Testis (tissue), 2 donors: ENCODE data around the gene OR2S2.
"Not testable (repeated sequence)": the region's sequence is repeated elsewhere in the genome, so short reads cannot be mapped to it uniquely, and the experiment has no call there.

Experiments
- POLR2A ChIP-seq: fragments of 450-650 bp; IDR thresholded peaks from one replicate; pipeline ENCODE4 v1.6.1; 2017; ENCODE audit warnings: antibody characterized with exemption, mild to moderate bottlenecking, moderate library complexity
- TF ChIP-seq, protein P1 (sequence below), 3 experiments: fragments of 450-650 bp in 2 of 3; fragments of 200-600 bp in 1 of 3; sonication (generic) in 1 of 3; IDR thresholded peaks; one replicate each; pipeline ENCODE4 v1.5.1; 2016 to 2019; ENCODE audit warnings: antibody characterized with exemption in 3 of 3, mild to moderate bottlenecking in 2 of 3, moderate library complexity in 1 of 3

DNA sequence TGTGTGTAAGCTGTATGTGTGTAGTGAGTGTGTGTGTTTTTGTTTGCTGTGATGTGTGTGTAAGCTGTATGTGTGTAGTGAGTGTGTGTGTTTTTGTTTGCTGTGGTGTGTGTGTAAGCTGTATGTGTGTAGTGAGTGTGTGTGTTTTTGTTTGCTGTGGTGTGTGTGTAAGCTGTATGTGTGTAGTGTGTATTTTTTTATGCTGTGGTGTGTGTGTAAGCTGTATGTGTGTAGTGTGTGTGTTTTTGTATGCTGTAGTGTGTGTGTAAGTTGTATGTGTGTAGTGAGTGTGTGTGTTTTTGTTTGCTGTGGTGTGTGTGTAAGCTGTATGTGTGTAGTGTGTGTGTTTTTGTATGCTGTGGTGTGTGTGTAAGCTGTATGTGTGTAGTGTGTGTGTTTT is 44.5 kb downstream of the OR2S2 start:
- TF ChIP-seq, protein P1, sequence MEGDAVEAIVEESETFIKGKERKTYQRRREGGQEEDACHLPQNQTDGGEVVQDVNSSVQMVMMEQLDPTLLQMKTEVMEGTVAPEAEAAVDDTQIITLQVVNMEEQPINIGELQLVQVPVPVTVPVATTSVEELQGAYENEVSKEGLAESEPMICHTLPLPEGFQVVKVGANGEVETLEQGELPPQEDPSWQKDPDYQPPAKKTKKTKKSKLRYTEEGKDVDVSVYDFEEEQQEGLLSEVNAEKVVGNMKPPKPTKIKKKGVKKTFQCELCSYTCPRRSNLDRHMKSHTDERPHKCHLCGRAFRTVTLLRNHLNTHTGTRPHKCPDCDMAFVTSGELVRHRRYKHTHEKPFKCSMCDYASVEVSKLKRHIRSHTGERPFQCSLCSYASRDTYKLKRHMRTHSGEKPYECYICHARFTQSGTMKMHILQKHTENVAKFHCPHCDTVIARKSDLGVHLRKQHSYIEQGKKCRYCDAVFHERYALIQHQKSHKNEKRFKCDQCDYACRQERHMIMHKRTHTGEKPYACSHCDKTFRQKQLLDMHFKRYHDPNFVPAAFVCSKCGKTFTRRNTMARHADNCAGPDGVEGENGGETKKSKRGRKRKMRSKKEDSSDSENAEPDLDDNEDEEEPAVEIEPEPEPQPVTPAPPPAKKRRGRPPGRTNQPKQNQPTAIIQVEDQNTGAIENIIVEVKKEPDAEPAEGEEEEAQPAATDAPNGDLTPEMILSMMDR (IDR thresholded peaks at IDR 0.05): not testable (repeated sequence)
- TF ChIP-seq POLR2A: not testable (repeated sequence)
